ENCODE measurements around the gene PTPRA.
"Not testable (repeated sequence)": the region's sequence is repeated elsewhere in the genome, so short reads cannot be mapped to it uniquely, and the experiment has no call there.

PTPRA gene

DNA sequence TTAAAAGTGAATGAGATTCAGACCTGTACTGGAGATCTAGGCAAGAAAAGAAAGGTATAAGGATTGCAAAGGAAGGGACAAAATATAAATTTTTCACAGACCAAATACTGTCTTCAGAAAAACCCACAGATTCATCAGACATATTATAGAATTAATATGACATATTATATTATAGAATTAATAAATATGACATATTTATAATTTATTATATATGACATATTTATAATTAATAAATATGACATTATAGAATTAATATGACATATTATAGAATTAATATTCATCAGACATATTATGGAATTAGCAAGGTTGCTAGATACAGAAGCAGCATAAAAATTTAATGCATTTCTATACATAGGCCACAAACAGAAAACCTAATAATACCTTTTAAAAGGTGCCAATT lies 125.4 kb downstream of the PTPRA start:
- DNase-seq (ENCODE audit: low spot score), result no peak

DNA sequence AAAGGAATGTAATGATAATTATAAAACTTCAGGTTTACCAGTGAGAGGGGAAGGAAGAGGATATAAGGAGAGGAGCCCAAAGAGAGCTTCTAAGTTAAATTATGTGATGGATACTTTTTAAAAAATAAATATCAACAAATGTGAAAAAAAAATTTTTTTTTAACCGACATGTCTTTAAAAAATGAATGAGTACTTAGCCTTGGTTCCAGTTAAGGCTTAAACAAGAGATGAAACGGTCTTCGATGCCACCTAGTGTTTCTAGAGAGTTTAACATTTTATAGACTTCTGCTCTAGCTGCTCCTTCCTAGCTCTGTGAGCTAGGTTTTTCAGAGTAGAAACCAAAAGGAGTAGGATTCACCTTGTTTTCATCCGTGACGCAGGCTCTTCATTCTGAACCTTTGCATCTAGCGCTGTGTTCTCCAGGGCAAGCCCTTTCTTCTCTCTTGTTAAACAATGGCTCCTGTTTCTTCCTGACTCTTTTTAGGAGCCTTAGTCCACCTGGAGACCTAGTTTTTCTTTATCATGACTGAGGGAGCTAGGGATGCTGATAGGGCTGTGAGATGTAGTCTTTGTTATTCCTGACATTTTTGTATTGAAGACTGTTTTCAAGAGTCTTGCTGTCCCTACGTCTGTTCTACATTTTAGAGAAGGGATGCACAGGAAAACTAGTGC lies 127.7 kb downstream of the PTPRA start:
- peak; percentile 87 for DNase-seq (ENCODE audit: low spot score)

GRCh38 chr20:3003416-3003815 lies 130.1 kb downstream of the PTPRA start:
- no peak for DNase-seq (ENCODE audit: low spot score)

DNA sequence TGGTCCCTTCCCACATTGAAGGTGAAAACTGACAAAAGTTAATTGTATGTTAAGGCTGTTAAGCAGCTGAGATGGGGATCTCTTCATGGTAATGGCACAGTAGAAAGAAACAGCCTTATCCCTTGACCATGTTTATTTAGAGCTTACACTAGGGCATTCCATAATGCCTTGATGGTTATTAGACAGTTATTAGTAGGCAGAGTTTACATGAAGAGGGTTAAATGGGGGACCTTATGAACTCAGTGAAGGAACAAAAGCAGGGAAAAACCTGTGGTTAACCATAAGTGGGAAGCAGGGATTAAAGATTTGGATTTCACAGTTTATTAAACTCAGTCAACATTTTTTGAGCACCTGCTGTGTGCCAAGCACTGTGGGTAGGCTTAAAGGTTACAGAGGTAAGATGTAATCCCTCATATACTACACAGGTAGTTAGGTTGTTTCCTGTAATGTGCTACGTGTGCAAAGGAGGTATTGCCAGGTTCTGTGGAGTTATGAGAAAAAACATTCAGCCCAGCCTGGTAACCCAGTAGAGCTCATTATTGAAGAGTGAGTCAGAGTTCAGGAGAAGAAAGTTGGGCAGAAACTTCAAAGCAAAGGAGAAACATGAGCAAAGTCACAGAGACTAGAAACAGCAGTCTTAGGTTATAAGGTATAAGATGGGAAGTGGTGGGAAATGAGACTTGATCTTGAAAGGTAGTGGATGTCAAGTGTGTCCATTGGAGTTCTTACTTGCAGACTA lies 137.9 kb downstream of the PTPRA start:
- DNase-seq (ENCODE audit: low spot score), result peak; percentile 19

DNA sequence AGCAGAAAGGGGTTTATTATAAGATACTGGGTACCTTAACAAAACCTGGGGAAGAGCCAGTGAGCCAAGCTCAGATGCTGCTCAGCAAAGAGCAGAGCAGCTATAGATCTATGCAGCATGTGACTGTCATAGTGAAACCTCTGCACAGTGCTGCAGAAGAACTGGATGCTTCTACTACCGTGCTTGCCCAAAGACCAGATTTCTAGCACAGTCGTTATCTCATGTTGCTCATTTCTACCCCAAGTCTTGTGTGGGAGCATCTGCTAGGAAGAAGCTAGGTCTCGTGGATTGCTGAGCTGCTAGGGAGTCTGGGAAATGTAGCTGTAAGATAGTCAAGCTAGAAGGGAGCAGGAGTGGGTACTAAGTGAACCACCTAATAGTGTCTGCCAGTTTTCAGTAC lies 138.5 kb downstream of the PTPRA start:
- DNase-seq (ENCODE audit: low spot score), result no peak

GRCh38 chr20:3013771-3014170 lies 140.5 kb downstream of the PTPRA start:
- no peak for DNase-seq (ENCODE audit: low spot score)

- DNase-seq (ENCODE audit: low spot score), result no peak
Measured at GRCh38 chr20:3014179-3014578, 140.9 kb downstream of the PTPRA start.

DNA sequence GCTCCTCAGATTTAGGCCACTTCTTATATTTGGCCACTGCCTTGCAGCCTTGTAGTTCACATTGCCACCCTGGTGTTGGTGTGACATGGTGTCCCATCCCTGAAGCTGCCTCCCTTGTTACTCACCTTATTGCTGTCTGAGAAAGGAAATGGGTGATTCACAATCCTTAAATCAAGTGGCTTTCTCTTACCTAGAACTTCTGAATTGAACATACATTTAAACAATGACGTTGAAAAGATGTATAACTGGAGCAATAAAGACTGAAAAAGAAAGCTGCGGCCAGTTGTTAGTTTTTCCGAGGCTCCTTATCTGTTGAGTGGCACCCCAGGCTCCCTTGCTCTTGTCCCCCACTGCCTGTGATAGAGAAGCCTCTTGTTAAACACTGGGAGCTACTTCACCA lies 141.4 kb downstream of the PTPRA start:
- DNase-seq (ENCODE audit: low spot score), result no peak

DNA sequence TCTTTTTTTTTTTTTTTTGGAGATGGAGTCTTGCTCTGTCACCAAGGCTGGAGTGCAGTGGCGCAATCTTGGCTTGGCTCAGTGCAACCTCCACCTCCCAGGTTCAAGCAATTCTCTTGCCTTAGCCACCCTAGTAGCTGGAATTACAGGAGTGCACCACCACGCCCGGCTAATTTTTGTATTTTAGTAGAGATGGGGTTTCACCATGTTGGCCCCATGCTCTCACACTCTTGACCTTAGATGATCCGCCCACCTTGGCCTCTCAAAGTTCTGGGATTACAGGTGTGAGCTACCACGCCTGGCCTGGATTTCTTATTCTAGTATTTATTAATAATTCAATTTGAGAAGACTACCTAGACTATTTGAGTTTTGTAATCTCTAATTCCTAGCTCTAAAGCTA lies 142.0 kb downstream of the PTPRA start:
- not testable (repeated sequence) for DNase-seq (ENCODE audit: low spot score)

DNA sequence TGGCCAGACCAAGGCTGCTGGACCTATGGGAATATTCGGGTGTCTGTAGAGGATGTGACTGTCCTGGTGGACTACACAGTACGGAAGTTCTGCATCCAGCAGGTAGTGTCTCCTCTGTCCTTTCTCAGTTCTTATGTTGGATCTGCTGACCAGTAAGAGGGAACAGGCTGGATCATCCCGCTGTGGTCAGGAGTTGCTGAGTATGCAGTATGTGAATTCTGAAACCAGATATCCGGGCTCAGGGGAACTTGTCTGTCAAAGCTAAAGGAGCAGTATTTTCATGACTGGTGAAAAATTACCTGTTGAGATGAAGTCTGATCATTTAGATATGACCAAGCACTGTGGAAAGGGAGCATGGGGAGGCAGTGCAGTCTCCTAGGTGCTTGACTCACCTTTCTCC lies 148.0 kb downstream of the PTPRA start:
- DNase-seq (ENCODE audit: low spot score), result no peak

DNA sequence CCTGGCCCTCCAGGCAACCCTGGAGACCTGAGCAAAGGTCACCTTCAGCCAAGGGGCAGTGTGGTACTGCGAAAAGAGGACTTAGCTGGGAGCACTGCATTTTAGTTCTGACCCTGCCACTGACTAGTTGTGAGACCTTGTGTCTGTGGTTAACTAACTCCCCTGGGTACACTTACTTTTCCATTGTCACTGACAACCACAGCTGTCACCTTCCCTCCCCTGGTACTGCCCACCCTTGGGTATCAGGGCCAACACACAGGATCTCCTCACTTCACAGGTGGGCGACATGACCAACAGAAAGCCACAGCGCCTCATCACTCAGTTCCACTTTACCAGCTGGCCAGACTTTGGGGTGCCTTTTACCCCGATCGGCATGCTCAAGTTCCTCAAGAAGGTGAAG lies 148.5 kb downstream of the PTPRA start:
- no peak for DNase-seq (ENCODE audit: low spot score)

DNA sequence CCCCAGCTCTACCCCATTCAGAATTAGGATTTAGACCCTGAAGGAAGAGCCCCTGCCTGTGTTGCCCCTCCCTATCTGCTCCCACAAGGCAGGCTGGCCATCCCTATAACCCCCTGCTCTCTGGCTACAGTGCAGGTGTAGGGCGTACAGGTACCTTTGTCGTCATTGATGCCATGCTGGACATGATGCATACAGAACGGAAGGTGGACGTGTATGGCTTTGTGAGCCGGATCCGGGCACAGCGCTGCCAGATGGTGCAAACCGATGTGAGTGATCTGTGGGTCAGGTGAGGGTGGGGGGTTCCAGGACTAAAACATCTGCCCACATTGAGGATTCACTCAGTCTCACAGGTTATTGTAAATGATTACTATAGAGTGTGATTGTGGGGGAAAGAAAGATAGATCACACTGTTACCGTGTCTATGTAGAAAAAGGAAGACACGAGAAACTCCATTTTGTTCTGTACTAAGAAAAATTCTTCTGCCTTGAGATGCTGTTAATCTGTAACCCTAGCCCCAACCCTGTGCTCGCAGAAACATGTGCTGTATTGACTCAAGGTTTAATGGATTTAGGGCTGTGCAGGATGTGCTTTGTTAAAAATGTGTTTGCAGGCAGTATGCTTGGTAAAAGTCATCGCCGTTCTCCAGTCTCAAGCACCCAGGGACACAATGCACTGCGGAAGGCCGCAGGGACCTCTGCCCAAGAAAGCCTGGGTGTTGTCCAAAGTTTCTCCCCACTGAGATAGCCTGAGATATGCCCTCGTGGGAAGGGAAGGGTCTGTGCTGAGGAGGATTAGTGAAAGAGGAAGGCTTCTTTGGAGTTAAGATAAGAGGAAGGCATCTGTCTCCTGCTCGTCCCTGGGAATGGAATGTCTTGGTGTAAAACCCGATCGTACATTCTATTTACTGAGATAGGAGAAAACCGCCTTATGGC lies 149.5 kb downstream of the PTPRA start:
- DNase-seq (ENCODE audit: low spot score), result not testable (repeated sequence)

DNA sequence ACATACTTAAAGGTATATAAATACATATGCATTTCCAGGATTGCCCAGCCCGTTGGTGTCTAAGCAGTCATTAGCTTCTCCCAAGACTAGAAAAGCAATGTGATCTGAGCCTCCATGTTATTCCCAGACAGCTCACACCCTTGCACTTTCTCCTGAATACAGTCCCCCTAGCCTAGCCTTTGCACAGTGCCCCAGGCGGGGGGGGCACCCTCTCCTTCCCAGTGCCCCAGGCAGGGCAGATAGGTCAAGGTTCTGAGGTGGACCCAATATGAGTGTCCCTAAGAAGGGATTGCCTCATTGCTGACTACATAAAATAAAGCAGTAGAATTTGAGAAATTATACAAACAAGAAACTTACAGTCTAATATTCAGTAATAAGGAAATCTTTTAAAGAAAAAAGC lies 154.7 kb downstream of the PTPRA start:
- DNase-seq (ENCODE audit: low spot score), result no peak

DNA sequence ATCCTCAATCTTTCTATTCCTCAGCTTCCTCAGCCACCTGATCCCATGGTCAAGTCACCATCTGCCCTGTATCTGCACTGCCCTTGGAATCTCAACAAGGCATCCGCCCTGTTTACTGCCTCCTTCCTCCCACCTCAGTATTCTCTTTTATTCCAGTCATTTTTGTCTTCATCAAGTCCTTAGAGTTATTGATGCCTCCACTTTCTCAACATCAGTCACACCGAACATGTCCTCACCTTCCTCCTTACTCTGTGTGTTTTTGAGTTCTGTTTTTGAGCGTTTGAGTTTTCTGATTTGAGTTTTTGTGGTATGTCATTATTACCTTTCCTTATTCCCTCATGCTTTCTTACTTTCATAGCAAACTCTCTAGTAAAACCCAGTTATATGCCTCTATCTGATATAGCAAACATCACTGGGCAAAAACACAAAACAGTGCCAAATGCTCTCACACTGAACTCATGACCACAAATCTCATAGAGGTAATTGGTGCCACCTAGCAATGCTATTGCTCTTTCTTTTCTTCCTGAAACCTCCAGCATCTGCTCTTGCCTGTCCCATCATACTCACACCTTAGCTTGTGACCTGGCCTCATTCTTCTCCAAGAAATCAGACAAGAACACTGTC lies 158.4 kb downstream of the PTPRA start:
- DNase-seq (ENCODE audit: low spot score), result no peak

GRCh38 chr20:3032624-3033023 lies 159.3 kb downstream of the PTPRA start:
- no peak for DNase-seq (ENCODE audit: low spot score)

GRCh38 chr20:3037654-3038053 lies 164.4 kb downstream of the PTPRA start:
- DNase-seq (ENCODE audit: low spot score), result no peak

GRCh38 chr20:3038454-3038853 lies 165.2 kb downstream of the PTPRA start:
- DNase-seq (ENCODE audit: low spot score), result no peak

DNA sequence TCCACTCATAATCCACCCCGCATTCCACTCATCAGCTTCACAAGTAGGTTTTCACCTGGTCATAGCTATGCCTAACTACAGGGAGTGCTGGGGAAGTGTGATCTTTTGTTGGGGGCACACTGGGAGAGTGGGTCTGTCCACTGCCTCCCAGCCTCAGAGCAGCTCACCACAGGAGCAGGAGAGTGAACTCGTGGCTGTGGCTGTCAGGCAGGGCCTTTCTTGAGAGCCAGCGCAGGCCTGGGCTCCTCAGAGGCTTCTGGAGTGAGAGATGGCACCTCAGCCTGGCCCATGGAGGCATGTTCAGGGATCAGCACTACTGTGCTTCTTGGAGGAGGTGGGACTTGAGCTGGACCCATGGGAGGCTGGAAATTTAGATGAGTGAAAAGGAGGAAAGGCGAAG lies 166.1 kb downstream of the PTPRA start:
- DNase-seq (ENCODE audit: low spot score), result no peak

- no peak for DNase-seq (ENCODE audit: low spot score)
Measured at GRCh38 chr20:3040086-3040485, 166.8 kb downstream of the PTPRA start.

DNA sequence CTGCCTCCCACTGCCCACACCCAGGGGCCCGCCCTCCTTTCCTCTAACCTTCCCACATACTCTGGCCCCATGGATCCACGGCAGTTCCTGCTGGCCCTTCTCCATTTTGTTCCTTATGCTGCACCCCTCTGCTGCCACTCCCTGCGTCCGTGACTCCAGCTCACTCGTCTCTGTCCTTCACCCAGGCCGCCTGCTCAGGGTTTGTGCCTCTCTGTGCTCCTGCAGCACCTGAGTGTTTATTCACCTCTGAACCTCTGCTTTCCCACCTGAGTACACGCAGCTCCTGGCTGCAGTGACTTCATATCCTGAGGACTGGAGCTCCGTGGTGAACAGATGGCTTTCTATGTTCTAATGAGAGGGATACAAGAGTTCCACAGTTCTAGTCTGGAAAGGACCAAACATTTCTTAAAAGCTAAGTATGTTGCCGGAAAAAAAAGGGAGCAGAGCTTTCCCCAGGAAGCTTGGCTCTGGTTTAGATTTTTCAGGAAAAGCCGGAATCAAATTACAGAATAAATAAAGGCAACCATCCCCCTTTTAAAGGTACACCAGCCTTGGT lies 168.7 kb downstream of the PTPRA start:
- no peak for DNase-seq (ENCODE audit: low spot score)

DNA sequence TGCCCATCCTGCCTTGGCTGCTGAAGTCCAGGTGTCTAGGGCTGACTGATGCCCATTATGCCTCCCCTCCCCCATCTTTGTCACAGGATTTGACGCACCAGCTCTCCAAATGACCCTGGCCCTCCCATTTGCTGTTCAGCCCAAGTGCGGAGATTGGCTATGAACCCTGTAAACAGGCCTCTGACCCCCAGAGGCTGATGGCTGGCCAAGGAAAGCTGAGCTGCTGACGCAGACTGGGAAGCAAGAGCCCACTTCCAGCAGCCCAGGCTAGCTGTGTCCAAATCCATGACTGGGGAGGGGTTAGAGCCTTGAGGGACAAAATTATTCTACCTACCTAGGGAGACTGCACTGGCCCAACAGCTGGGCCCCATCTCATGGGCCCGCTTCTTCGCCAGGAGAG lies 169.3 kb downstream of the PTPRA start:
- no peak for DNase-seq (ENCODE audit: low spot score)

DNA sequence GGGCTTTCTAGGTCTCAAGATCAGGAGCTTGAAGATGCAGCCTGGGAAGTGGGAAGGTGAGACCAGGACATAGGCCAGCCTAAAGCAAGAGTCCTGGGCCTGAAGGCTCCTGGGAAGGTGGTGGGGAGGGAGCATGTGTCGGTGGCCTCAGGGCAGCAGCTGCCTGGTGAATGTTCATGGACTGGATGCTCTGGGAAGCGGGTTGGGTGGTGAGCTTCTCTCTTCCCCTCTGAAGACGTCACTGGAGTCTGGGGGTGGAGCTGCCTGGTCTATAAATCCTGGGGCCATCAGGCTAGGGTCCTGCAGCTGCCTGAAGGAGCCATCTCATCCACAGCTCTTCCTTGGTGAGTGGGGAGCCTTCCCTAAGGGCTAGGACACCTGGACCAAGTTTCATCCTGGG lies 170.0 kb downstream of the PTPRA start, which contains the start of gene GNRH2:
TSS of gene GNRH2 (plus strand) at position 301 of the 400 bp plus-strand sequence. CDS start 793 bp downstream, outside the sequence.
- no peak for DNase-seq (ENCODE audit: low spot score)

Data from RKO (cell line).